ENCODE measurements around the gene FABP7. TPM values are rescaled to one million over a fixed set of nuclear protein-coding genes. Genes with fewer than 3 reads are reported as not detected.
A peak's percentile ranks its signal among the peaks of the same experiment; 100 is the strongest.

The FABP7 gene
- total RNA-seq, 4 donors from 2014 or later, result not detected

DNA sequence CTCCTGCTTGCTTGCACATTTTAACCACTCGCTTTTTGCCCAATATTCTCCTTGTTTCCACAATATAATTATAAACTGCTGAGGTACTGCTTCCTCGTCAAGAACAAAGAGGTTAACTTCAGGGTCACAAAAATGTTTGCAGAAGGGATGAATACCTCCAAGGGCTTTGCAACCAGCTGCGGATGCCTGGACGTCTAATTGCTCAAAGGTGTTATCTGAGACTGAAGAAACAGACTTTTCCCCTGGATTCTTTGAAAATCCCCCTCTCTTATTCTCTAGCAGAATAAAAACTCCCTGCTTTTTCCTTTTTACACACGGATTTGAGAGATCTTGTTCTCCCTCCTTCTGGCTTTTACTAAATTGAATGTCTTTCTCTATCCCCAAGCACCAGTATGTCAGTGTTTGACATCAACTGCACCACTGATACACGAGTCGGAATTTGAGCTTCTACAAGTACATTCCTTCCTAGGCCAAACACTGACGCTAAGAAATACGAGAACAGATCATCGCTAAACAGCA lies 9.2 kb downstream of the FABP7 start:
- 17 to 18% methylated on average over 10 of the region's 10 CpGs for whole genome bisulfite sequencing, 2 donors
- TF ChIP-seq EP300 (IDR thresholded peaks at IDR 0.05), result no peak
- no peak for TF ChIP-seq POLR2A (IDR thresholded peaks at IDR 0.05)
- TF ChIP-seq, protein P1, sequence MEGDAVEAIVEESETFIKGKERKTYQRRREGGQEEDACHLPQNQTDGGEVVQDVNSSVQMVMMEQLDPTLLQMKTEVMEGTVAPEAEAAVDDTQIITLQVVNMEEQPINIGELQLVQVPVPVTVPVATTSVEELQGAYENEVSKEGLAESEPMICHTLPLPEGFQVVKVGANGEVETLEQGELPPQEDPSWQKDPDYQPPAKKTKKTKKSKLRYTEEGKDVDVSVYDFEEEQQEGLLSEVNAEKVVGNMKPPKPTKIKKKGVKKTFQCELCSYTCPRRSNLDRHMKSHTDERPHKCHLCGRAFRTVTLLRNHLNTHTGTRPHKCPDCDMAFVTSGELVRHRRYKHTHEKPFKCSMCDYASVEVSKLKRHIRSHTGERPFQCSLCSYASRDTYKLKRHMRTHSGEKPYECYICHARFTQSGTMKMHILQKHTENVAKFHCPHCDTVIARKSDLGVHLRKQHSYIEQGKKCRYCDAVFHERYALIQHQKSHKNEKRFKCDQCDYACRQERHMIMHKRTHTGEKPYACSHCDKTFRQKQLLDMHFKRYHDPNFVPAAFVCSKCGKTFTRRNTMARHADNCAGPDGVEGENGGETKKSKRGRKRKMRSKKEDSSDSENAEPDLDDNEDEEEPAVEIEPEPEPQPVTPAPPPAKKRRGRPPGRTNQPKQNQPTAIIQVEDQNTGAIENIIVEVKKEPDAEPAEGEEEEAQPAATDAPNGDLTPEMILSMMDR (IDR thresholded peaks at IDR 0.05), result no peak
- no peaks in the 10 kb centered on the region for H3K27me3 ChIP-seq
- H3K4me3 ChIP-seq, result peak overlapping the region; percentile 51 to 88 (median 64)
- no peaks in the 10 kb centered on the region for H3K36me3 ChIP-seq
- DNase-seq (ENCODE audit: low spot score in 2 of 2), result no peak
- no peaks in the 10 kb centered on the region for H3K9me3 ChIP-seq
- peak overlapping the region; percentile 78 to 98 (median 90) for H3K27ac ChIP-seq
- H3K4me1 ChIP-seq, result peaks cover 0 to 19% (median 12%) of the 10 kb centered on the region in 4 donors

DNA sequence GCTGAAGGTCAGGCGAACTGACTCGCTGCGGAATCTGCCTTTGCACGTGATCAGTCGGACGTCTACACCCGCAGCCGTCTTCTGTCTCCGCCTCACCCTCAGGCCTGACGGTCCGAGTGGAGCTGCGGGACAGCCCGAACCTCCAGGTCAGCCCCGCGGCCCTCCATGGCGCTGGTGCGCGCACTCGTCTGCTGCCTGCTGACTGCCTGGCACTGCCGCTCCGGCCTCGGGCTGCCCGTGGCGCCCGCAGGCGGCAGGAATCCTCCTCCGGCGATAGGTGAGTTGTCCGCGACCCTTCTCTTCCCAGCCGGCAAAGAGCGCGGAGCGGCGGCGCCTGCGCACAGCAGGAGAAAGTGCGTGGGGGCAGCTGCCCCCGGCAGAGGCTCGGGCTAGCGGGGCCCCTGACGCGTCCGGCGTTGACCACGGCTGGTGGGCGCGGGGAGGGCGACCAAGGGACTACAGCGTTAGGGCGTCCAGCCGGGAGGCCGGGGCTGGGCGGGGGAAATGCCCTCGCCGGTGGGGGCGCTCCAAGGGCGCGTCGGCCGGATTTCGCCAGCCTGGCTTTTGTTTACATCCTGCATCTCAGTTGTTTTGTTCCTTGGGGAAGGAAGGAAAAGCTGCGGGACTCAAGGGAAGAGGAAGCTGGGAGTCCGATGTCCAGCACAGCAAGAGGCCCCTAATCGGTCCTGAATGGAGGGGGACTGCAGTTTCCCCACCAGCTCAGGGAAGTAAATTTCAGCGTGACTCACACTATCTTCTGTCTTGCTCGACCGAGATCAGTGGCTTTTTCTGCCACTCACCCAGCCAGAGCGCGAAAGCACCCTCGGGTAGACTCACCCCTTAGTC lies 9.9 kb downstream of the FABP7 start, which contains the start of gene SMPDL3A:
Gene SMPDL3A (plus strand): TSS at position 77 of the 846 bp plus-strand sequence. CDS start 89 bp downstream, at position 166.
- no peaks in the 10 kb centered on the region for H3K36me3 ChIP-seq
- peaks cover 0 to 19% (median 12%) of the 10 kb centered on the region in 4 donors for H3K4me1 ChIP-seq
- H3K9me3 ChIP-seq, result no peaks in the 10 kb centered on the region
- 0% methylated on average over 44 to 47 of the region's 71 CpGs for WGBS, 2 donors
- H3K27me3 ChIP-seq, result no peaks in the 10 kb centered on the region
- DNase-seq (ENCODE audit: low spot score in 2 of 2), result peak; percentile 46 to 58
- TF ChIP-seq EP300 (IDR thresholded peaks at IDR 0.05), result peak in 1 of 2 donors; percentile 74
- peak; percentile 27 to 53 for TF ChIP-seq POLR2A (IDR thresholded peaks at IDR 0.05)
- TF ChIP-seq, protein P1 (IDR thresholded peaks at IDR 0.05), result peak; percentile 20 to 58 (median 48)
- H3K4me3 ChIP-seq, result peak within 1 kb of the TSS; percentile 51 to 88 (median 64)
- peak within 1 kb of the TSS; percentile 78 to 98 (median 90) for H3K27ac ChIP-seq

DNA sequence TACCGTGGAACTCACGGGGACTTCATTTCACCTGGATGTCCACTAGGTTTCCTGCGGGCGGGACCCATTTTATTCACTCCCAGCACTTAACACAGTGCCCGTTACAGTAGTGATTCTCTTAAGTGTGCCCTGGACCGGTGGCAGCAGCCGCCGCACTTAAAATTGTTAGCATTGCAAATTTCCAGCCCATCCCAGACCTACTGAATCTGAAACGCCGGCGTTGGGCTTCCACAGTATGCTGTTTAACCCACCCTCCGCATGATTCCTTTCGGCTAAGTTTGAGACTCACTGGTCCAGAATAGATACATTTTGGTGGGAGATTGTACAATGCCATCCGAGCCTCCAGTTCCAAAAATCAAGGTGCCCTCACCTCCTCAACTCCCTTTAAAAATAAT lies 10.5 kb downstream of the FABP7 start:
- Histone ChIP-seq H3K9me3 (no peaks in the 10 kb centered on the region), H3K36me3 (no peaks in the 10 kb centered on the region), H3K27me3 (no peaks in the 10 kb centered on the region), H3K4me3 (peak overlapping the region; percentile 51 to 88 (median 64)), H3K27ac (peak overlapping the region; percentile 78 to 98 (median 90)), H3K4me1 (peaks cover 0 to 19% (median 12%) of the 10 kb centered on the region in 4 donors)
- peak in 1 of 2 donors; percentile 25 for DNase-seq (ENCODE audit: low spot score in 2 of 2)
- TF ChIP-seq POLR2A (IDR thresholded peaks at IDR 0.05), result no peak
- TF ChIP-seq, protein P1 (IDR thresholded peaks at IDR 0.05), result no peak
- TF ChIP-seq EP300 (IDR thresholded peaks at IDR 0.05), result no peak
- WGBS, 2 donors, result 3 to 4% methylated on average over 14 of the region's 14 CpGs

DNA sequence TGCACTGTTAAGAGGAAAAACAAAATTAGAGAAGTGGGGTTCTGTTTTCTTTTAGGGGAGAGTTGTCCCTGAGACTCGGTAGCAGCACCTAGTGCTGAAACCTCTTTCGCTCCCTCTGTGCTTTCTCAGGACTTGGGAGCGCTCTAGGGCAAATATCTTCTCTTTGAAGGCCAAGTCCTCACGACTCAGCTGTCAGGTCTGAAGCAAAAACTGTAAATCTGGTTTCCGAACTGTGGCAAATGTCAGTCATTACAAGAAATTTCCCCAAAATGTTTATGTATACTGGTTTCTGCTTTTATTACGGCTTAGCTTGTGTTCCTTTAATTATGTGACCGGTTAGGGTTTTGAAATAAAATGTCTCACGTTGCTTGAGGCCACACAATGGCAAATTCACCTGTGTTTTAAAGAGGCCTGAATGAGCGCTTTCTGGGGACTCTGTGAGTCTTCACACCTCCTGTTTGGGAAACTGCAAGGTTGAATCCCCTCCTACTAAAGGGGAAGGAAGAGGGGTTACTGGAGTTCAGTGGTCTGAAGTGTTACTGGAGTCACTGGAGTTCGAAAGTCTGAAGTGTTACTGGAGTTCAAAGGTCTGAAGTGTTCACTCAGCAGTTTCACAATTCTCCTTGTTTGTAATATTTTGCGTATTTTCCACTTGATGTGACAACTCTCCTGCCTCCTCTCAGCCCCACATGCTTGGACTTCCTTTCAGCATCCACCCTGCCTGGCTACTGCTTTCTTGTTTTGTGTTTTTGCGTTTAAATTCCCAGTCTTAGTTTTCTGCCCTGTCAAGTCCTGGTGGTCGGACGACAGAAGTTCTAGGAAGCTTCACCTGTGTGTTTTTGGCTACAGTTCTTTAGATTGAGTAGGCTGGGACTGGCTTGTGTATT lies 11.2 kb downstream of the FABP7 start:
- Histone ChIP-seq H3K27ac (peak overlapping the region; percentile 78 to 98 (median 90)), H3K36me3 (no peaks in the 10 kb centered on the region), H3K4me3 (peak overlapping the region; percentile 51 to 88 (median 64)), H3K27me3 (no peaks in the 10 kb centered on the region), H3K4me1 (peaks cover 0 to 19% (median 12%) of the 10 kb centered on the region in 4 donors), H3K9me3 (no peaks in the 10 kb centered on the region)
- peak; percentile 29 to 68 for TF ChIP-seq EP300 (IDR thresholded peaks at IDR 0.05)
- TF ChIP-seq, protein P1 (IDR thresholded peaks at IDR 0.05), result no peak
- WGBS, 2 donors, result 46 to 57% methylated on average over 14 of the region's 14 CpGs
- peak in 1 of 2 donors; percentile 18 for DNase-seq (ENCODE audit: low spot score in 2 of 2)

Data from tibial nerve (tissue), 4 donors.